Psoas muscle (tissue), 8 donors: Measurements from ENCODE around the gene SERPINB6. TPM values are rescaled to one million over a fixed set of nuclear protein-coding genes. Genes with fewer than 3 reads are reported as not detected.

Experiments
- ATAC-seq, 4 donors: fragments of 200-7000 bp; cut with Tn5 transposase; one replicate each; pipeline ENCODE4 v1.9.1; 2020; ENCODE audit warnings: moderate library complexity in 3 of 4, mild to moderate bottlenecking in 2 of 4
- DNase-seq, 2 donors: peaks; one replicate each; pipeline ENCODE4 v3.0.0-alpha.2; 2020
- H3K27ac ChIP-seq: fragments of 200-600 bp; one replicate; pipeline ENCODE4 v1.8.0; 2022
- H3K27me3 ChIP-seq, 3 donors: fragments of 200-600 bp in 1 of 3; one replicate each; pipeline versions ENCODE4 v1.6.1 to v1.8.0; 2013 to 2022; ENCODE audit warnings: low read length in 2 of 3, mild to moderate bottlenecking in 2 of 3, moderate library complexity in 1 of 3; ENCODE audit not compliant: insufficient read depth in 3 of 3
- H3K36me3 ChIP-seq, 2 donors: fragments of 200-600 bp in 1 of 2; one replicate each; pipeline versions ENCODE4 v1.6.1 to v1.8.0; 2013 to 2022; ENCODE audit warnings: low read depth in 1 of 2, mild to moderate bottlenecking in 1 of 2, moderate library complexity in 1 of 2; ENCODE audit not compliant: insufficient read depth in 1 of 2
- H3K4me1 ChIP-seq: fragments of 200-600 bp; one replicate; pipeline ENCODE4 v1.8.0; 2022
- H3K4me3 ChIP-seq: fragments of 200-600 bp; one replicate; pipeline ENCODE4 v1.8.0; 2022; ENCODE audit warnings: mild to moderate bottlenecking
- H3K9me3 ChIP-seq: fragments of 200-600 bp; one replicate; pipeline ENCODE4 v1.8.0; 2022
- WGBS, 3 donors: extraction: QIAGEN DNeasy Blood & Tissue Kit; methylation state at CpG; one replicate each; pipeline versions ENCODE4 v1.1.6 to v1.1.7; 2013; 5-methylcytosine and 5-hydroxymethylcytosine counted together
- intact Hi-C, 2 donors: fragments of 100-400 bp; cut with DNase I; formaldehyde crosslinking; loops; one replicate each; pipeline versions ENCODE4 v1.11.0 to v1.14.2; 2022
- polyA plus RNA-seq, 3 donors: library from polyadenylated mRNA; stranded (reverse); fragments of 200-250 nt; gene quantifications; one replicate each; pipeline ENCODE4 v1.2.3, GENCODE V29; 2013
- total RNA-seq, 4 donors: library from RNA; stranded (reverse); fragmentation: NEBNext Ultra II Directional in 2 of 4; extraction: Animal tissue kit (Norgen Biotek cat#: 25700) in 2 of 4; gene quantifications; one replicate each; pipeline versions ENCODE4 v1.2.1 to v1.2.4, GENCODE V29; 2021 to 2023
- TF ChIP-seq, protein P1 (sequence below): fragments of 200-600 bp; IDR thresholded peaks from one replicate; pipeline ENCODE4 v1.8.0; 2022; ENCODE audit warnings: antibody characterized with exemption
- donor health status: healthy with polysubstance abuse.
- donor health status: DM: no; HTN: no; CAD: no; lungs with moderate emphysema.
- donor health status: Bipolar disorder and iron deficiency.
- donor health status: healthy.
- donor health status: DM: yes; HTN: yes; CAD: no.
- donor health status: DM: no; HTN: no; CAD: no.
- donor health status: DM: no; HTN: no; CAD: no.
- donor health status: DM: yes; HTN: yes; CAD: no.

Gene SERPINB6
- total and polyA plus RNA-seq, 7 donors = 92.3 to 239 (median 165) TPM

DNA sequence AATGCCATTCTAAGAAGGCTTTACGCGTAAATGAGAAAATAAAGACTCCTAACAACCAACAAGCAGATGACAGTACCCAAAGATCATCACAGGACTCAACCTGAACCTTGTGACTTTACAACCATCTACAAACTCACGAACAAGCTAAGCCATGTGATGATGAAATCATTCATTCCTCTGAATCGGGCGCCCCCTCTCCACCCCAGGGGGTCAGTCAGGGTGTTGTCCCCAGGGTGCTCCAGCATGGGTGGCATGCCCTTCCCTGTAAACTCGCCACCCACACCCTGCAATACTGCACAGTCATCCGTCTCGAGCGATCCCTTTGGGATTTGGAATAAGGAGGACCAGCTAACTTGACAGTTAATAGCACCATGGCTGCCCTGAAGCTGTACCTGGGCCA, 12.6 kb downstream of the SERPINB6 start:
- H3K4me1 ChIP-seq = peaks cover 48% of the 10 kb centered on the region

DNA sequence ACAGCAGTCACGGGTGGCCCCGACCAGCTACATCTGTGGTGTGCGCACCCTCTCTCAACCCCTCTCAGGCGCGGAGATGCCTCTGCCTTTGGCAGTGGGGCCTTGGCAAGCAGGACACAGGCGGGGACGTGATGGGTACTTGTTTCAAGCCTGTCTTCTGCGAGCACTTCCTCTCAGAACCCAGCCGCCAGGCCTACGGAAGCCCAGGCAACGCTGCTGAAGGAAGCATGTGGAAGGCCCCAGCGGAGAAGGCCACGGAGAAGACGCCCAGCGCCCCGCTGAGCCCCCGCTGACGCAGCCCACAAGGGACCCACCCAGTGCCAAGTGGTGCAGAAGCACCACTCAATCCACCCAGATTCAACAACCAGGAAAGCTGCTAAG, 13.0 kb downstream of the SERPINB6 start:
- no peak overlapping the region for H3K4me3 ChIP-seq
- DNase-seq = peak; percentile 35 to 70
- intact Hi-C loops = no loop called here
- peaks cover 0 to 29% of the 10 kb centered on the region in 2 donors for H3K36me3 ChIP-seq
- H3K9me3 ChIP-seq = no peaks in the 10 kb centered on the region
- no peaks in the 10 kb centered on the region for H3K27me3 ChIP-seq
- peak overlapping the region; percentile 51 for H3K27ac ChIP-seq
- 42 to 60% (median 43%) methylated on average over 18 of the region's 18 CpGs for WGBS, 3 donors
- peaks cover 45% of the 10 kb centered on the region for H3K4me1 ChIP-seq
- ATAC-seq = peak in 2 of 4 donors; percentile 17 to 21
- TF ChIP-seq, protein P1, sequence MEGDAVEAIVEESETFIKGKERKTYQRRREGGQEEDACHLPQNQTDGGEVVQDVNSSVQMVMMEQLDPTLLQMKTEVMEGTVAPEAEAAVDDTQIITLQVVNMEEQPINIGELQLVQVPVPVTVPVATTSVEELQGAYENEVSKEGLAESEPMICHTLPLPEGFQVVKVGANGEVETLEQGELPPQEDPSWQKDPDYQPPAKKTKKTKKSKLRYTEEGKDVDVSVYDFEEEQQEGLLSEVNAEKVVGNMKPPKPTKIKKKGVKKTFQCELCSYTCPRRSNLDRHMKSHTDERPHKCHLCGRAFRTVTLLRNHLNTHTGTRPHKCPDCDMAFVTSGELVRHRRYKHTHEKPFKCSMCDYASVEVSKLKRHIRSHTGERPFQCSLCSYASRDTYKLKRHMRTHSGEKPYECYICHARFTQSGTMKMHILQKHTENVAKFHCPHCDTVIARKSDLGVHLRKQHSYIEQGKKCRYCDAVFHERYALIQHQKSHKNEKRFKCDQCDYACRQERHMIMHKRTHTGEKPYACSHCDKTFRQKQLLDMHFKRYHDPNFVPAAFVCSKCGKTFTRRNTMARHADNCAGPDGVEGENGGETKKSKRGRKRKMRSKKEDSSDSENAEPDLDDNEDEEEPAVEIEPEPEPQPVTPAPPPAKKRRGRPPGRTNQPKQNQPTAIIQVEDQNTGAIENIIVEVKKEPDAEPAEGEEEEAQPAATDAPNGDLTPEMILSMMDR = no peak

More for the DNA sequence above, 12.6 kb downstream of the SERPINB6 start:
- TF ChIP-seq, protein P1 = no peak
- Histone ChIP-seq H3K27me3 (no peaks in the 10 kb centered on the region), H3K27ac (peak overlapping the region; percentile 51), H3K36me3 (peaks cover 0 to 24% of the 10 kb centered on the region in 2 donors), H3K9me3 (no peaks in the 10 kb centered on the region), H3K4me3 (no peak overlapping the region)
- no peak for ATAC-seq
- intact Hi-C loops = no loop called here
- no peak for DNase-seq
- 66 to 76% (median 70%) methylated on average over 9 of the region's 9 CpGs for WGBS, 3 donors

DNA sequence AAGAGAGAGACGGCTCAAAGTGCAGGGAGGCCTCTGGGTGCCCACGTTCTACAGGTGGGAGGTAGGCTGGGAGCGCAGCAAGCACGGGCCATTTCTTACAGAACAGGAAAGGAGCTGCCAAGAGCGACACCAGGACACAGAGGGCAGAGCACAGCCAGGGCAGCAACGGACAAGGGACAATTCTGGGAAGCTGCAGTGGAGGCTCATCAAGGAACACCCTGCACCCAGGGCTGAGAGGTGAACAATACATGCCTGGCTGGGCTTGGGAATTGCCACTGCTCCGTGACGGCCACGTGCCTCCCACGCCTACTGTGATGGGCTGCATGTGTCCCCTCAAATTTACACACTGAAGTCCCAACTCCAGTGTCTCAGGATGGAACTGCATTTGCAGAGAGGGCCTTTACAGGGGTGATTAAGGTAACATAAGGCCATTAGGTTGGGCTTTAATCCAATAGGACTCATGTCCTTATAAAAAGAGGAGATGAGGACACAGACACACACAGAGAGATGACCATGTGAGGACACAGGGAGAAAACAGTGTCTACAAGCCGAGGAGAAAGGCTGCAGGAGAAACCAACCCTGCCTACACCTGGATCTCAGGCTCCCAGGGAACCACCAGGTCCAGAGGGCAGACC, 13.6 kb downstream of the SERPINB6 start:
- 30 to 47% (median 33%) methylated on average over 11 of the region's 11 CpGs for WGBS, 3 donors

DNA sequence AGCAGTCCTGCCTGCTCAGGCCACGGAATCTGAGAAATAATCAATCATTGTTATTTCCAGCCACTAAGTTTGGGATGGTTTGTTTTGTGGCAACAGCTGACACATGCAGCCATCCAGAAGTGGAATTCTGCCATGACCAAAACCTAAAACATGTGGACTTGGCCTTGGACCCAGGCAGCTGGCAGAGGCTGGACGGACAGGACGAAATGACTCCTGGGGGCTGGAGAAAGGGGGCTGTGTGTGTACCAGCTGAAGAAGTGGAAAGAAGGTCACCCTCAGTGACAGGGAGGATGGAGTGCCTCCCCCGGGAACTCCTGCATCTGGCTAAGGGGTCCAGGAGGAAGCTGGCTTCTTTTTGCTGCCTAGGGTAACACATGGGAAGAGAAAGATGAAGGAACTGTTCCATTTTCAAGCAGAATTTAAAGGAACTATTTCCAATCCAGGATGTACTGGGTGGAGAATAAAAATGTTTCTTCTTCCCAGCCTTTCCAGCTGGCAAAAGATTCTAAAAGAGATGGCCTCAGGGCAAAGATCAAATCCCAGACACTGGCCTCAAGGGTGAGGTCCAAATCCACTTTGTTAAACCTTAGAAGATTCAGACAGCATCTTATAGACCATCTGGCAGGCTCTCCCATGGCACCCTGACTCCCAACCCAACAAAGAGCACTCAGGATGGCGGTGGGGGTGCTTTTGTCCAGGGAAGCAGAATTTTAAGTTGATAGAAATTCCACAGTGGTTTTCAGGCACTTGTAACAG, 14.3 kb downstream of the SERPINB6 start:
- 51 to 70% (median 63%) methylated on average over 5 of the region's 5 CpGs for WGBS, 3 donors
- H3K36me3 ChIP-seq = peaks cover 0 to 33% of the 10 kb centered on the region in 2 donors
- no peak overlapping the region for H3K4me3 ChIP-seq
- TF ChIP-seq, protein P1 = no peak
- H3K4me1 ChIP-seq = peaks cover 40% of the 10 kb centered on the region
- intact Hi-C loops = no loop called here
- H3K27ac ChIP-seq = peak overlapping the region; percentile 51
- no peak for DNase-seq
- no peaks in the 10 kb centered on the region for H3K27me3 ChIP-seq
- peak in 2 of 4 donors; percentile 14 to 15 for ATAC-seq
- H3K9me3 ChIP-seq = no peaks in the 10 kb centered on the region

More for the DNA sequence above, 13.6 kb downstream of the SERPINB6 start:
- Histone ChIP-seq H3K4me3 (no peak overlapping the region), H3K27me3 (no peaks in the 10 kb centered on the region), H3K36me3 (peaks cover 0 to 31% of the 10 kb centered on the region in 2 donors), H3K4me1 (peaks cover 43% of the 10 kb centered on the region), H3K27ac (peak overlapping the region; percentile 51), H3K9me3 (no peaks in the 10 kb centered on the region)
- TF ChIP-seq, protein P1 = no peak
- peak; percentile 33 to 90 (median 82) for ATAC-seq
- intact Hi-C loops = no loop called here
- DNase-seq = peak; percentile 46 to 68
